HG03159 (cell line): ENCODE data around the gene PATE4.
A peak's percentile ranks its signal among the peaks of the same experiment; 100 is the strongest.

Experiments used
- ATAC-seq: cut with Tn5 transposase; IDR thresholded peaks from one replicate; pipeline ENCODE4 v1.9.1; 2021; ENCODE audit warnings: mild to moderate bottlenecking, moderate library complexity; ENCODE audit not compliant: unreplicated experiment

The PATE4 gene

GRCh38 chr11:125887373-125888324 lies 54.5 kb downstream of the PATE4 start, which contains the start of gene HYLS1:
TSS of gene HYLS1 (plus strand) at chr11:125887668. CDS start at chr11:125899369, 11,701 bp downstream.
- ATAC-seq = peak; percentile 90
